NCI-H2227 (cell line): Measurements from ENCODE around the gene BRF1.
"Not testable (repeated sequence)": the region's sequence is repeated elsewhere in the genome, so short reads cannot be mapped to it uniquely, and the experiment has no call there.

Experiments
- DNase-seq: peaks from one replicate; lab custom pipeline; 2025; ENCODE audit not compliant: unreplicated experiment; lab: John Stamatoyannopoulos, UW

Gene BRF1, protein sequence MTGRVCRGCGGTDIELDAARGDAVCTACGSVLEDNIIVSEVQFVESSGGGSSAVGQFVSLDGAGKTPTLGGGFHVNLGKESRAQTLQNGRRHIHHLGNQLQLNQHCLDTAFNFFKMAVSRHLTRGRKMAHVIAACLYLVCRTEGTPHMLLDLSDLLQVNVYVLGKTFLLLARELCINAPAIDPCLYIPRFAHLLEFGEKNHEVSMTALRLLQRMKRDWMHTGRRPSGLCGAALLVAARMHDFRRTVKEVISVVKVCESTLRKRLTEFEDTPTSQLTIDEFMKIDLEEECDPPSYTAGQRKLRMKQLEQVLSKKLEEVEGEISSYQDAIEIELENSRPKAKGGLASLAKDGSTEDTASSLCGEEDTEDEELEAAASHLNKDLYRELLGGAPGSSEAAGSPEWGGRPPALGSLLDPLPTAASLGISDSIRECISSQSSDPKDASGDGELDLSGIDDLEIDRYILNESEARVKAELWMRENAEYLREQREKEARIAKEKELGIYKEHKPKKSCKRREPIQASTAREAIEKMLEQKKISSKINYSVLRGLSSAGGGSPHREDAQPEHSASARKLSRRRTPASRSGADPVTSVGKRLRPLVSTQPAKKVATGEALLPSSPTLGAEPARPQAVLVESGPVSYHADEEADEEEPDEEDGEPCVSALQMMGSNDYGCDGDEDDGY

DNA sequence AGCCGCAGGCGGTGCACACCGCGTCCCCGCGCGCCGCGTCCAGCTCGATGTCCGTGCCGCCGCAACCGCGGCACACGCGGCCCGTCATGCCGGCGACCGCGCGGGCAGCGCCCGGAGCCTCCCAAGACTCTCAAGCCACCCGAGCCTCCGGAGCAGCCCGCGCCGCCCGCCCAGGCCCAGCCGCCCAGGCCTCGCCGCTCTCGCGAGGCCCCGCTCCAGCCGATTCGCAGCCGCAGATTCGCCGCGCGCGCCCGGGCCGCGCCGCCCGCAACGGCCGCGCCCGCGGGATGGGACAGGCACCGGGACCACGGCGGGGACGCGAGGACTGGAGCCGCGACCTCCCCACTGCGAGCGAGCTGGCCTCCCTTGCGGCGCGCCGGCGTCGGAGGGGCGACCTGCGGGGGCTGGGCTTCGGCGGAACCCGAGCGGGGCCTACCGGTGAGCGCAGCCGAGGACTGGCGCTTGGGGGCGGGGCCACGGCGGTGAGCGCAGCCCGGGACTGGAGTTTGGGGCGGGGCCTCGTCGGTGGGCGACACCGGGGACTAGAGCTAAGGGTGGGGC lies at the start of gene BRF1:
Gene BRF1, minus strand, starts transcription at position 460 of the 561 bp plus-strand sequence. Its CDS starts 372 bp downstream, at position 88.
- peak; percentile 96 for DNase-seq

DNA sequence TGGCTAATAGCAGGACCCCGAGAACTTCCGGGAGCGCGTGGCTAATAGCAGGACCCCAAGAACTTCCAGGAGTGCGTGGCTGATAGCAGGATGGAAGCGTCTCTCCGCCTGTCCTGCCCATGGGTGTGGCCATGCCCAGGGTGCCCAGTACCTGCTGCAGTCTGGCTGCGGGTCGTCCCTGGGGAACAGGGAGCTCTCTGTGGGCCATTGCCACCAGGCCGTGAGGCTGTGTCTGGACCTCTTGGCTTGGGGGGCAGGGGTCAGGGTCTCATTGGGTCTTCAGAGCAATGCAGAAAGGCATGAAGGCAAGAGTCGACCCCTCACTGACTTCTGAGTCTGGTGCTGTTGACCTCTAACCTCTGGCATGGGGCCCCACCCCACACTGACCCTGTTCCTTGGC lies 49.2 kb upstream of the BRF1 start:
- DNase-seq = no peak

DNA sequence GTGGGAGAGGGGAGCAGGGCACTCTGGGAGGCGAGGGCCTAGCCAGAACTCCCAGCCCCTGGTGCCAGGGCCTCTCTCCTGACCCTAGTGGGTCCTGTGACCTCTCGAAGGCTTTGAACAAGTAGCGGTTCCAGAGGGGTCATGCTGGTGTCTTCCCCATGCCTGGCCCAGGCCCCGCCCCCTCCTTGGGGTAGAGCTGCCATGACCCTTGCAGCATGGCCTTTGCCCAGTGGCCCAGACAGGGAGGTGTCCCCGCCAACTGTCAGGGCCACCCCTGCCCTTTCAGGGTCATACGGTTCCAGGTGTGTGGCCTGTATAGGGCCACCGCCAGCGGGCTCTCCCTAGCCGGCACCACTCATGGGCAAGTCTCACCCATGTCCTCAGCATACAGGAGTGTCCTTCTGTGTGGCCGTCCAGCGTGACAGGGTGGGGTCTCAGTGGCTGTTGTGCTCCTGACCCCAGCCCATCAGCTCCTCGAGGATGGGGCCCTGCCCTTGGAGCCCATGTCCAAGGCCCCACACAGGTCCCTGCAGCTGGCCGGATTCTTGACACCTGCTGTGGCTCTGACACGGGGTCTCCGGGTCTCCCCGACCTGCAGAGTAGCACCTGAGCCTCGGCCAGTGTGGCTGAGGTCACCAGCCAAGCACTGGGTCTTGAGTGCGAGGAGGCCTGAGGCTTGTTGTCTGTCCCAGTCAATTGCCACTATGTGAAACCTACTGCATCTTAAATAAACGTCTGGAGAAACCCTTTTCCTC lies 48.3 kb upstream of the BRF1 start:
- DNase-seq = no peak

DNA sequence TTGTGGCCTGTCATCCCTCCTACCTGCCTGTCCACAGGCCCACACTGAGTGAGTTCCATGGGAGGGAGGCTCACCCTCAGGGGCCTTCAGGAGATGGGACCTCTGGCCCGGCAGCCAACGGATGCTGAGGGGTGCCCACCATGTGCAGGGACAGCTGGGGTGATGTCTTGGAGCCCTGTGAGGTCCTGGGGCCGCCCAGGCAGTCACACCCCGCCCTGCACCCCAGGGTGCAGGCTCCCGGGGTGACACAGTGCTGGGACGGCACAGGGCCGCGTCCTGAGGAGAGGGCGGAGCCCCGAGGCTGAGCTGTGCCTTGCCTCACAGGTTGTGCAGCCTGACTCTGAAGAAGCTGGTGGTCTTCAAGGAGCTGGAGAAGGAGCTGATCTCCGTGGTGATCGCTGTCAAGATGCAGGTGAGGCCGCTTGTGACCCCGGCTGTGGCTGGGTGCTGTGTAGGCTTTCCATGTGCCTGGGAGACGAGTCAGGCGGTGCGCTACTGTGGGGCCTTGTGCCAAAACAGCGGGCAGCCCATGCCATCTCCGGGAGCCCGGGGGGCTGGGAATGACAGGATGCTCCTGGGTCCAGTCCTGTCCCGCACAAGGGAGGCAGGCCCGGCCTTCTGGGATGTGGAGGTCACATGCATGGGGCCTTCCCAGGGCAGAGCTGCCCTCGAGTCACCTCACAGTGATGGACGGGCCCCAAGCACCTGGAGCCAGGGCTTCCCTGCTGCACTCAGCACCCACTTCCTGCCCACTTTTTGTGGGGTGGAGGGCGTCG lies 47.6 kb upstream of the BRF1 start:
- no peak for DNase-seq

DNA sequence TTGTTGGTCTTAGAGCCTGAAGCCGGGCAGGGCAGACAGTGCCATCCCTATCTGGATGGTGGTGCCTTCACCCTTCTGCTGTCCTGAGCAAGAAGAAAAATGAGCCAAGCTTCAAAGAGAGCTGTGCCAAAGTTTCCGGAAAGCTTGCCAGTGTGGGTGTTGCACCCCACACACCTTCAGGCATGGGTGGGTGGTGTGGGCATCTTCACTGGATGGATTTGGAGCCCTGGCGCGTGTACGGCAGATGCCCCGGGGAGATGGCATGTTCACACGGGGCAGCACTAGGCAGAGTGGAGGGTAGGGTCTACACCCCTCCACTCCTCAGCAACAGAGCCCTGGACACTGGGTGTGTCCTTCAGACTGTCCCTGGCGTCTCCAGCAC lies 46.8 kb upstream of the BRF1 start:
- no peak for DNase-seq

DNA sequence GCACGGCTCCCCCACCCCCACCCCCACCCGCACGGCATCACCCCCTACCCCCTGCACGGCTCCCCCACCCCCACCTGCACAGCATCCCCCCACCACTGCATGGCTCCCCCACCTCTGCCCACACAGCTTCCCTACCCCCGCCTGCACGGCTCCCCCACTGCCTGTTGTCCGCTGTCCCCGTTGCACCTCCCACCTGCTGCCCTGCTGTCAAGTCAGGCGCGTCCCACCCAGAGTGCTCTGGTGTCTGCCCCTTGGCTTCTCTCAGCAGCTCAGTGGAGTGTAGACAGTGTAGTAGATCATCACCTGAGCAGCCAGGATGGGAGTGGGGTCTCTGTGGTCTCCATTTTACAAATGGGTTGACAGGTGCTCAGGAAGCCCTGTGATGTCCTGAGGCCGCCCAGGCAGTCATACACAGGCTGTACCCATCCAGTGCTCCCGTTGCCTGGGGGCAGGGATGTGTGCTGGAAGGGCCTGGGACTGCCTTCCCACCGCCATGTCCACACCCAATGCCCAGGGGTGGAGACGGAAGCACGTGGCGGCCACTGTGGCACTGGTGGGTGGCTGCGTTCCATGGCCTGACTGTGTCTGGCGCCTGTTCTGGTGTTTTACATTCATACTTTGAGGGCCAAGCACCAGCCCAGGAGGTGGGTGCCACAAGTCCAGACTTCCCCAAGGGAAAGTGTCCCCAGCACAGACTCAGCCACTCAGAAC lies 46.2 kb upstream of the BRF1 start:
- no peak for DNase-seq

DNA sequence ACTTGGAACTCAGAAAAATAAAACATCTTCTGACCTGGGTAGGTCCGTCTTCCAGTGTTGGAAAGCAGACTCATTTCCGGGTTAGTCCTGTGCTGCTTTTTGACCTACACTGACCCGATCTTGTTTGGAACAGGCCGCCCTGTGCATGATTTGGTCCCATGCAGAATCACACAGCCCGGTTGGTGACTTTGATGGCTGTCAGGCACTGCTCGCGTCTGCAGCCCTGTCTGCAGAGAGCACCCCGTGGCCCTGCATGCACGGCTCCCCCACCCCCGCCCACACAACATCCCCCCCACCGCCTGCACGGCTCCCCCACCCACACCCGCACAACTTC lies 45.4 kb upstream of the BRF1 start:
- DNase-seq = no peak

DNA sequence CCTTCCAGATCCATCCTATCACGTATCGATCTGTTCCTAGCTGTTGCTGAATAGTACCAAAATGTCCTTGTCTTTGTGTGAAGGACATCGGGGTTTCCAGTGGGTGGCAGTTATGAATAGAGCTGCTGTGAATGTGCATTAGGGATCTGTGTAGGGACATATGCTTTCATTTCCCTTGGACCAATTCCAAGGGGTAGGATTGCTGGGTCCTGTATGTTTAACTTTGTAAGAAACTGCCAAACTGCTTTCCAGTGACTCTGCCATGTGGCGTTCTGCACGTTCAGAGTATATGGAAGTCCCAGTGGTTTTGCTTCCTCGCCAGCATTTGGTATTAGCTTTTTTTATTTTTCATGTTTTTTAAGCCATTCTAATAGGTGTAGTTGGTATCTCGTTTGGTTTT lies 42.4 kb upstream of the BRF1 start:
- DNase-seq = no peak

DNA sequence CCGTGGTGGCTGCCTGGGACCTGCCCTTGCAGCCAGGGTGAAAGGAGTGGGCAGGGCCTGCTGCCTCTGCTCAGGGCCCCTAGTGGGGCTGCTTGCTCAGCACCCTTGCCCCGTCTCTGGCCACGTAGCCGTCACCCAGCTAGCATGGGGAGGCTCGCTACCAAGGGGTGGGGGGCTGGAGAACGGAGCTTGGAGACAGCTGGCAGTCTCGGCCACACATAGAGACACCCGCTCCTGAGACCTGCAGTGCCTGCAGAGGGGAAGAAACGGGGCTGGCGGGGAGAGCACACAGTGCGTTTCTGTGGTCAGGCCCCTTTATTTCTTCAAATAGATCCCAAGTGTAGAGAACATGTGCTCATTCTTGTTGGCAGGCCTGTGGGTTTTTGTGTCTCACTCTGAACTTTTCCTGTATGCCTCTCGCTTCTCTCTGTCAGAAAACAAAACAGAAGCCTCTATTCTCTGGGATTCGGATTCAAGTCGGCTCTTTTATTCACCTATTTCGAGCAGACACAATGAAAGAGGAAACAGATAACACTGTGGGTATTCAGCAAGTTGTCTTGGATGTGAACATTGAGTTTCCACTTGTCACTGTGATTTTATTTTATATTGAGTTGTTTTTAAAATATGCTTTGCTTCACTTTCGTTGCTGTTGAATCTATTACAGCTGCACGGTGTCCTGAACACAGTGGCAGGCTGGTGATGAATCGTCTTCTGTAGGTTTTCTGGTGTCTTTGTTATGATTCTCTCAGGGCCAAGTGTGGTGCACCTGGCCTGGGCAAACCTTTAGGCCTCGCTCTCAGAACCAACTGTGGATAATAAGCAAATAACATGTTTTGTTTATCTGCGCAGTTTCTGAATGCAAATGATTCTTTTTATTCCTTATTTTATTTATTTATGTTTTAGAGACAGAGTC lies 40.3 kb upstream of the BRF1 start:
- no peak for DNase-seq

DNA sequence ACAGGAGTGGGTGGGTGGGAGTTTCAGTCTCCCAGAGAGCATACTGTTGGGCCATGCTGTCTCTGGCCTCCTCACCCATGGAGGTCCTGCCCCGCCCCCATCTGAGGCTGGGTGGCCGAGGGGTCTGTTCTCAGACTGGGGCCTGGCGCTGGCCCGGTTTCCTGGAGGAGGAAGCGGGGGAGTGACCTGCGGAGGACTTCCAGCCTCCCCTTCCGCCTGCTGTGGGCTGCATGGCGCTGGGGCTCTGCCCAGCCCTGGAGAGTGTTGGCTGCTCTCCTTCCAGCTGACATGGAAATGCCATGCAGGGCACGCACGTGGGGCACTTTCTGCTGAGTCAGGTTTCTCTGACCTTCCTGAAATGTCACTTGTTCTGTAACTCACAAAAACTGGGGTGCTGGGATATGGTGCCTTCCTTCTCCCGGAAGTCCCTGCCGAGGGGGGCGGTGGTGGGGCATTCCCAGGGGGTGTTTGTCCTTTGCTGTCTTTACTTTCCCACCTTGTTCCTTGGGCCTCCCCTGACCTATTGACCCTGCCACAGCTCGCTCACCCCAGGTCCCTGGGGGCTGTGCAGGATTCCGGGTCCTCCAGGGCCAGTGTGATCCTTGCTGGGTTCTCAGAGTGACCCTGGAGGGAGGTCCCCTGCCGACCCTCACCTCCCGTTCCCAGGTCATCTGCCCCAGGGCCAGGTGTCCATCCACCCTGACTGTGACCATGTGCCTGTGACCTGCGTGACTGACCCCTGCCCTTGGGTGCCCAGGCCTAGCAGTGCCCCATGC lies 37.4 kb upstream of the BRF1 start:
- DNase-seq = no peak

DNA sequence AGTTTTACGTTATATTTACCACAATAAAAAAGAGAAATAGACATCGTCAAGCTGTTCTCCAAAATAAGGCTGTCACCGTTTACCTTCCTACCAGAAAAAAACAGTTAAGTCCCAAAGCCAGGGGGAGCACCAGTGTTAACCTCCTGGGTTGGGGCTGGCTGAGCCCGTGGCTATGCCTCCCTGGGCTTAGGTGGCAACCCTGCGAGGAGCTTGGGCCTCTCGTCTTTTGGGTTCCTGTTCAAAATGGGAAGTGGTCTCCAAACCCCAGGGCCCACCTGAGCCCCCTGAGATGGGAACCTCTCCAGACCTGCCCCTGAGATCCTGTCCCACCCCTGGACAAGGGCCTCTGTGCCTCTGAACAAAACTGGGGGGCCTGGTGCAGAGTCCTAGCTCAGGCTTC lies 36.6 kb upstream of the BRF1 start:
- DNase-seq = no peak

DNA sequence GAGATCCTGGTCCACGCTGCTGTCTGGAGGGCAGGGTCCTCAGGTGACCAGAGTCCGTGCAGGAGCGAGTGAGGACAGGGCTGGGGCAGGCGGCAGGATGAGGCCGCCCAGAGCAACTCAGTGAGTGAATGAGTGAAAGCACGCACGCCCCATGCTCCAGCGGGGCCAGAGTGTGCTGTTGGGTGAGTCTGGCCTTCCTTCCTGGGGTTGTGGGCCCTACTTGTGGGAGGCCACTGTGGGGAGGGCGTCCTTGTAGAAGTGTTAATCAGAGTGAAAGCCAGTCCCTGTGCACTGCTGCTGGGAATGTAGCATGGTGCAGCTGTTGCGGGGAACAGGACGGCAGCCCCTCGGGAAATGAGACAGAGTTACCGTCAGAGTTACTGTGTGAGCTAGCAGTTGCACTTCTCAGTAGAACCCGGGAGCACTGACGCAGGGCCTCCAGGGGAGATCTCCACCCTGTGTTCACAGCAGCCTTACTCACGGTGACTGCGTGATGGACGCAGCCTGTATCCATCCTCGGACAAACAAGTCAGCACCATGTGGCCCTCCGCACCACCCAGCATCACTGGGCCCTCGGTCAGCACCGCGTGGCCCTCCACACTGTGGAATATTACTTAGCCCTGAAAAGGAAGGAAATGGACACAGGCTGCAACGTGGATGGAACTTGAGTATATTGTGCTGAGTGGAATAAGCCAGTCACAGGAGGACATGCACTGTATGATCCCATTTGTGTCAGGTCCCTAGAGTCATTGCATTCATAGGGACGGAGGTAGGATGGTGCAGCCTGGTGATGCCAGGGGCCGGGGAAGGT lies 35.9 kb upstream of the BRF1 start:
- DNase-seq = no peak

DNA sequence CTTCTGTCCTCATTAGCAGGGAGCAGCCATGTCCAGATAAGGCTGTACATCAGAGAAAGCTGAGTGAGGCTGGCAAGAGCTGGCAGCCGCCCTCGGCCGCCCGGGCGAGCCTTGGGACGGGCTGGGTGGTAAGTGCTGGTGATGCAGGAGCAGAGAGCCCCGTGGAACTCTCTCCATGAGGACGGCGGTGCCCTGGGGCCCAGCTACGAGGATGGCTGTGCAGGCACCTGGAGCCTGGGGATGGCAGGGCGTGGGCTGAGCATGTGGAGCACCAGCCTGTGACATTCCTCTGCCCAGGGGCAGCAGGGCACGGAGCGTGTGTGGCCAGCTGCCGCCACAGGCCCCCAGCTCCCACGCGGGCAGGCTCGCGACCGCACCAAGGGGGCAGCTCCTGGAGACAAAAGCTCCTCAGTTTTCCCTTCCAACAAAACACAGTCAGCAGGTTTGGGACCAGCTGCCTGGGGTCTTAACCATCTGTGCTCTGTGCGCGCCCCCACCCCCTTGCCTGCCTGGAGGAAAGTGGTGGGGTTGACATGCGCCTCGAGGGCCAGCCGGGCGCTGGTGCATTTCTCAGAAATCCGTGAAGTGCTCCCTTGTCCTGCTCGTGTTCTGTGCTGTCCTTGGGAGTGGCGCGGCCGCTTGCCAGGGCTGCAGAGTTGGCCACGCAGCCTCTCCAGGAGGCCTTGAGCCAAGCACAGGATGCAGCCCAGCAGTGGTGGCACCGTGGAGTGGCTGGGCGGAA lies 35.1 kb upstream of the BRF1 start:
- no peak for DNase-seq

DNA sequence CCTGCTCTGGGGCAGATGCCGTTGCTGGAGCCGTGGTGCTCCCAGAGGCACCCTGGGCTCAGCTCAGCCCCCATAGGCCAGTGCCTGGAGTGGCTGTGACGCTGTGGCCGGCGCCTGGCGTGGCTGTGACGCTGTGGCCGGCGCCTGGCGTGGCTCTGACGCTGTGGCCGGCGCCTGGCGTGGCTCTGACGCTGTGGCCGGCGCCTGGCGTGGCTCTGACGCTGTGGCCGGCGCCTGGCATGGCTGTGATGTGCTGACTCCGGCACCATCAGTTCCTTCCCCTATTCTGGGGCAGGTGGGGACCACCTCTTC lies 34.4 kb upstream of the BRF1 start:
- not testable (repeated sequence) for DNase-seq

DNA sequence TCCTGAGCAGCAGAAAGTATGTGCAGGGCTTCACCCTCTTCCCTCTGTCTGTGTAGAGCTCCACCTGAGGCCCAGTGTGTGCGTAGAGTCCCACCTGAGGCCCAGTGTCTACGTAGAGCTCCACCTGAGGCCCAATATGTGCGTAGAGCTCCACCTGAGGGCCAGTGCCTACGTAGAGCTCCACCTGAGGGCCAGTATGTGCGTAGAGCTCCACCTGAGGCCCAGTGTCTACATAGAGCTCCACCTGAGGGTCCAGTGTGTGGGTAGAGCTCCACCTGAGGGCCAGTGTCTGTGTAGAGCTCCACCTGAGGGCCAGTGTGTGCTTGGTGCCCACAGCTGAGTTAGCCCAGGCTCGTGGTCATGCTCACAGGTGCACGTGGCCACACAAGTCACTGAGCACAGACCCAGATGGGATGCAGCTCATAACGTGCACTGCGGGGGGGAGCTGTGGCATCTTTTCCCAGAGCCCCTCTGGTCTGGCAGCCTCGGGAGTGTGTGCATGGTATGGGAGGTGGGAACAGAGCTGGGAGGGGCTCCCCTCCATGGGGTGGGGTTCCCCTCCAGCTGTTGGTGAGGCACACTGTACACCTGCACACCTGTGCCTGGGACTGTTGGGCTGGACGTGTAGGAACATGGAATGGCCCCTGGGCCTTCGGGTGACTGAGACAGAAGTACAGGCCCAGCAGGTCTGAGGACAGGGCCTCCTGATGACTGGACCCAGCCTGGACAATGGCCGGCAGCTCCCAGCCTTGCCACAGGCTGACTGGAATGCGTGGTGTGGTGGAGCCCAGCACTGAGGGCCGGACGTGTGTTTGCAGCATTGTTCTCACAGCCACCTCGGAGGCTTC lies 33.8 kb upstream of the BRF1 start:
- no peak for DNase-seq

DNA sequence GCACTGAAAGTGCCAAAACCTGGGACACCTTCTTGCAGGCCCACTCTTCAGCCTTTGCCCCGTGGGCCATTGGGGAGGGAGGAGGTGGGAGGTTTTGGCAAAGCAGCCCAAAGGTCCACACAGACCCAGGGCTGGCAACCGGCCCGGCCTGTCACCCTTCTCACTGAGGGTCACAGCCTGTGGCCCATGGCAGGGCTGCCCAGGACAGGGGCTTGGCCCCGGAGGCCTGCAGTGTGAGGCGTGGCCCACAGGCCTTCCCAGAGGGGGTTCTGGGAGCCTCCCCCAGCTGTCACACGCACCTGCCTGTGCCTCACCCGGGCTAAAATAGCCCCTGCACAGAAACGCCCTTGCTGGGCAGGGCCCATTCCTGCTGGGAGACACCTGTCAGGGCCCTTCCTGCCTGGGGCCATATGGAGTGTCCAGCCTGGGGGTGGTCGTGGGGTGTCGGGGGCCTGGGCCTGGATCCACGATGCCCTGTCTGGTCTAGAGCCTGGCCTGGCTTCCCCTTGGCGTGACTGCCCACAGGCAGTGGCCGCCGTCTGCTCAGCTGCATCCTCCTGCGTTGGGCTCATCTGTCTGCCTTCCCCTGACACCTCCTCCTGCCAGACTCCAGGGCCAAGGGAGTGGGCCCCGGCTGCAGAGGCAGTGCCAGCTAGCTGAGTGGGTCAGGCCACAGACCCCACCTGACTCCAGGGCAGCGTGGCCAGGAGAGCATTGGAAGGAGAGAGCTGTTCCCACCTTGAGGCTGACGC lies 33.0 kb upstream of the BRF1 start:
- DNase-seq = no peak
